RWPE2 (cell line): ENCODE measurements around the gene CCDC92.

Experiments
- ATAC-seq: fragments of 200-7000 bp; cut with Tn5 transposase; 3 replicates; pipeline ENCODE4 v1.9.1; 2021; ENCODE audit warnings: low read depth
- DNase-seq: peaks from one replicate; pipeline ENCODE4 v3.0.0-alpha.2; 2020; ENCODE audit warnings: low spot score
- H3K27ac ChIP-seq: fragments of 450-650 bp; 2 replicates; pipeline ENCODE4 v1.5.1; 2017; ENCODE audit warnings: mild to moderate bottlenecking; ENCODE audit not compliant: poor library complexity, severe bottlenecking
- H3K27me3 ChIP-seq: fragments of 250-450 bp; sonication (Bioruptor Pico); 2 replicates; pipeline ENCODE4 v1.5.1; 2021; ENCODE audit warnings: mild to moderate bottlenecking, moderate library complexity; ENCODE audit not compliant: insufficient read depth, poor library complexity, severe bottlenecking
- H3K36me3 ChIP-seq: fragments of 250-450 bp; sonication (Bioruptor Pico); 2 replicates; pipeline ENCODE4 v1.5.1; 2020; ENCODE audit warnings: low read depth, mild to moderate bottlenecking, moderate library complexity
- H3K4me1 ChIP-seq: fragments of 250-450 bp; sonication (Bioruptor Pico); 2 replicates; pipeline ENCODE4 v1.5.1; 2021; ENCODE audit warnings: mild to moderate bottlenecking, moderate library complexity; ENCODE audit not compliant: insufficient read depth, poor library complexity, severe bottlenecking
- H3K4me3 ChIP-seq: fragments of 250-450 bp; sonication (Bioruptor Pico); 2 replicates; pipeline ENCODE4 v1.5.1; 2021; ENCODE audit warnings: mild to moderate bottlenecking, moderate library complexity; ENCODE audit not compliant: severe bottlenecking
- H3K9me3 ChIP-seq: fragments of 250-450 bp; sonication (Bioruptor Pico); 2 replicates; pipeline ENCODE4 v1.5.1; 2021; ENCODE audit warnings: mild to moderate bottlenecking, moderate library complexity; ENCODE audit not compliant: severe bottlenecking
- CTCF ChIP-seq: fragments of 450-650 bp; IDR thresholded peaks from one replicate; pipeline ENCODE4 v1.5.1; 2017; ENCODE audit warnings: mild to moderate bottlenecking, moderate library complexity; ENCODE audit not compliant: poor library complexity, severe bottlenecking

CCDC92 gene

GRCh38 chr12:124006846-124007713 is 34.4 kb upstream of the CCDC92 start:
- Histone ChIP-seq H3K27me3 (no peaks in the 10 kb centered on the region), H3K27ac (no peak overlapping the region), H3K4me3 (no peak overlapping the region), H3K9me3 (no peaks in the 10 kb centered on the region), H3K36me3 (peaks cover 41% of the 10 kb centered on the region), H3K4me1 (no peaks in the 10 kb centered on the region)
- DNase-seq (no peak), ATAC-seq (no peak)
- no peak for TF ChIP-seq CTCF

DNA sequence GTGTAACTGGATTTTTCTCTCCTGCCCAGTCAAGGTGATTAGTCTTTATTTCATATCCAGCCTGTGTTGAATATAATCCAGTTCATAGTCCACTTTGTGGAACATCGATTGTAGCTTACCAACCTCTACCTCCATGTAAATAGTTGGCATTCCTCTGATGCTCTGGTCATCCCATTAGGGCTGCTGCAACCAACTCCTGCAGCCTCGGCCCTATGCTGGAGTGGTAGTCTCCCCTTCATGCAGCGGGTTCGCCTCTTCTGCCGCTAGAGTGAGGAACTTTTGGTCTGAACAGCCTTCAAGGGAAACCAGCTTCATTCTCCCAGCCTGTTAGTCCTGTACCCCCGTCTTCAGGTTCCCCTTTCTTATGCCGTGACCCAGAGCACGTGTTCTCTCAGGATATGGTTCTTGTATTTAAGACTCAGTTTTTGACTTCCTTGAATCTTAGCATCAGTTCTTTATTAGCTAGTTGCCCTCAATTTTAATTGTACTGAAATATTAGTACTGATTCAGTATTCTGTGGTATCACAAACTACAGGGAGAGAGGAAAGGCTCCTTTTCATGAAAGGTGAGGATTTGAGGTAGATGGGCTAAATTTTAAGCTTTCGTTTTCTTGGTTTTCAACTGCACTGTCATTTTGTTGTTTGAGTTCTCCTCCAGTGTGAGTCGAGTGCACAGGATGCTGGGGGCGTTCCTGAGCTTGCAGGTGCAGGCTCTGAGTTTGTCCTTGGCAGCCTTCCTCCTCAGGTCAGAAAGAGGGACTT is 33.6 kb upstream of the CCDC92 start:
- no peak for ATAC-seq
- H3K4me3 ChIP-seq, result no peak overlapping the region
- no peak overlapping the region for H3K27ac ChIP-seq
- H3K9me3 ChIP-seq, result no peaks in the 10 kb centered on the region
- H3K27me3 ChIP-seq, result no peaks in the 10 kb centered on the region
- H3K36me3 ChIP-seq, result peaks cover 39% of the 10 kb centered on the region
- no peak for DNase-seq
- no peak for TF ChIP-seq CTCF
- H3K4me1 ChIP-seq, result no peaks in the 10 kb centered on the region

GRCh38 chr12:124004233-124004875 is 31.7 kb upstream of the CCDC92 start:
- TF ChIP-seq CTCF, result no peak
- no peak overlapping the region for H3K4me3 ChIP-seq
- peaks cover 39% of the 10 kb centered on the region for H3K36me3 ChIP-seq
- no peaks in the 10 kb centered on the region for H3K4me1 ChIP-seq
- no peak overlapping the region for H3K27ac ChIP-seq
- no peak for ATAC-seq
- no peaks in the 10 kb centered on the region for H3K27me3 ChIP-seq
- no peak for DNase-seq
- no peaks in the 10 kb centered on the region for H3K9me3 ChIP-seq

DNA sequence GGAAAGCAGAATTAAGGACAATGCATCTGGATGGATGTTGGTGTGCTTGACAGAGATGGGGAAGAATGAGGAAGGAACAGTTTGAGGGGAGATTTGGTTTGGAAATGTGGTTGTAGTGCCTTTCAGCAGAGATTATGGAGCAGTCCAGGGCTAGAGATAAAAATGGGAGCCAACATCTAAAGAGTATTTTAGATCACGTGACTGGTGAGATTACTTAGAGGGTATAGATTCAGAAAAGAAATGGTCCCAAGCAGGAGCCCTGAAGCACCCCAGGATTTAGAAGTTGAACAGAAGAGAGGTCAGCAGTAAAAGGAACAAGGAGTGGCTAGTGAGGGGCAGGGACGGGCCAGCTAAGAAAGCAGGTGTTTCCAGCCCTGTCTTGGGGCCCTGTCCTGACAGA is 30.0 kb upstream of the CCDC92 start:
- ATAC-seq, result no peak
- Histone ChIP-seq H3K27me3 (no peaks in the 10 kb centered on the region), H3K9me3 (no peaks in the 10 kb centered on the region), H3K36me3 (peaks cover 41% of the 10 kb centered on the region), H3K4me1 (no peaks in the 10 kb centered on the region), H3K27ac (no peak overlapping the region), H3K4me3 (no peak overlapping the region)
- TF ChIP-seq CTCF, result no peak
- DNase-seq, result no peak
